Ramos (cell line): ENCODE results near the gene PHF13.
"Not testable (repeated sequence)": the region's sequence is repeated elsewhere in the genome, so short reads cannot be mapped to it uniquely, and the experiment has no call there.

Experiments
- in situ Hi-C: fragments of 300-500 bp; cut with MboI; formaldehyde crosslinking; loops from one replicate; pipeline ENCODE4 v1.14.3; 2022; ENCODE audit warnings: low sequenced_read_pairs; ENCODE audit not compliant: unreplicated experiment

PHF13 gene

GRCh38 chr1:6585841-6586240 is 27.7 kb upstream of the PHF13 start:
- in situ Hi-C loops: no loop called here

GRCh38 chr1:6586404-6586816 is 27.1 kb upstream of the PHF13 start:
- in situ Hi-C loops: no loop called here

- in situ Hi-C loops: no loop called here
Observed at GRCh38 chr1:6587261-6588005, 26.1 kb upstream of the PHF13 start.

- in situ Hi-C loops: no loop called here
Observed at GRCh38 chr1:6588128-6588892, 25.2 kb upstream of the PHF13 start.

GRCh38 chr1:6588893-6589520 is 24.5 kb upstream of the PHF13 start:
- in situ Hi-C loops: no loop called here

GRCh38 chr1:6590046-6590445 is 23.5 kb upstream of the PHF13 start:
- in situ Hi-C loops: no loop called here

GRCh38 chr1:6591222-6591621 is 22.3 kb upstream of the PHF13 start:
- in situ Hi-C loops: no loop called here

- in situ Hi-C loops: no loop called here
Observed at GRCh38 chr1:6591644-6592043, 21.9 kb upstream of the PHF13 start.

- in situ Hi-C loops: no loop called here
Observed at GRCh38 chr1:6592441-6592840, 21.1 kb upstream of the PHF13 start.

- in situ Hi-C loops: no loop called here
Observed at GRCh38 chr1:6592865-6593593, 20.5 kb upstream of the PHF13 start.

- in situ Hi-C loops: no loop called here
Observed at GRCh38 chr1:6593810-6594209, 19.7 kb upstream of the PHF13 start.

- in situ Hi-C loops: no loop called here
Observed at GRCh38 chr1:6594977-6595740, 18.4 kb upstream of the PHF13 start.

- in situ Hi-C loops: no loop called here
Observed at GRCh38 chr1:6596351-6596750, 17.2 kb upstream of the PHF13 start.

GRCh38 chr1:6596886-6597776 is 16.4 kb upstream of the PHF13 start:
- in situ Hi-C loops: no loop called here

- in situ Hi-C loops: no loop called here
Observed at GRCh38 chr1:6597777-6598131, 15.8 kb upstream of the PHF13 start.

- in situ Hi-C loops: no loop called here
Observed at GRCh38 chr1:6599141-6599975, 14.2 kb upstream of the PHF13 start.

GRCh38 chr1:6599991-6600390 is 13.5 kb upstream of the PHF13 start:
- in situ Hi-C loops: not testable (repeated sequence)

- in situ Hi-C loops: no loop called here
Observed at GRCh38 chr1:6600410-6601048, 13.0 kb upstream of the PHF13 start.
